Measurements from ENCODE around the gene ATIC.

DNA sequence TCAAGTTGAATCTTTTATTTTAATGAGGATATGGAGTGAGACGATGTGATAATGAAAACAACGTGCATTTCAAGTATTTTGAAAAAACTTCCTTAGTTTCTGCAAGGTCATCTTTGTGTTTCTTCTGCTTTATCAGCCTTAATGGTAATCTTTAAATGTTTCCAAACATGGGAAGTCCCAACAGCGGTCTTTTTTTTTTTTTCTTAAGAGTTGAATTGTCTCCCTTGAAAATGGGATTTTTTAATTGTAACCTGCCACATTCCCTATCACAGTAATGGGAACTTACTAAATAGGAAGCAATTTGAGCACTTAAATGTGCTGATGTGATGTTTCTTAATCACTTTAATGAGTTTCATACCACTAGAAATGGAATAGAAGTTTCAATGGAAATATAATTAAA is 45.8 kb downstream of the ATIC start:
- TF ChIP-seq, protein P1, sequence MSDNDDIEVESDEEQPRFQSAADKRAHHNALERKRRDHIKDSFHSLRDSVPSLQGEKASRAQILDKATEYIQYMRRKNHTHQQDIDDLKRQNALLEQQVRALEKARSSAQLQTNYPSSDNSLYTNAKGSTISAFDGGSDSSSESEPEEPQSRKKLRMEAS (IDR thresholded peaks at IDR 0.05), result no peak
- TF ChIP-seq, protein P2, sequence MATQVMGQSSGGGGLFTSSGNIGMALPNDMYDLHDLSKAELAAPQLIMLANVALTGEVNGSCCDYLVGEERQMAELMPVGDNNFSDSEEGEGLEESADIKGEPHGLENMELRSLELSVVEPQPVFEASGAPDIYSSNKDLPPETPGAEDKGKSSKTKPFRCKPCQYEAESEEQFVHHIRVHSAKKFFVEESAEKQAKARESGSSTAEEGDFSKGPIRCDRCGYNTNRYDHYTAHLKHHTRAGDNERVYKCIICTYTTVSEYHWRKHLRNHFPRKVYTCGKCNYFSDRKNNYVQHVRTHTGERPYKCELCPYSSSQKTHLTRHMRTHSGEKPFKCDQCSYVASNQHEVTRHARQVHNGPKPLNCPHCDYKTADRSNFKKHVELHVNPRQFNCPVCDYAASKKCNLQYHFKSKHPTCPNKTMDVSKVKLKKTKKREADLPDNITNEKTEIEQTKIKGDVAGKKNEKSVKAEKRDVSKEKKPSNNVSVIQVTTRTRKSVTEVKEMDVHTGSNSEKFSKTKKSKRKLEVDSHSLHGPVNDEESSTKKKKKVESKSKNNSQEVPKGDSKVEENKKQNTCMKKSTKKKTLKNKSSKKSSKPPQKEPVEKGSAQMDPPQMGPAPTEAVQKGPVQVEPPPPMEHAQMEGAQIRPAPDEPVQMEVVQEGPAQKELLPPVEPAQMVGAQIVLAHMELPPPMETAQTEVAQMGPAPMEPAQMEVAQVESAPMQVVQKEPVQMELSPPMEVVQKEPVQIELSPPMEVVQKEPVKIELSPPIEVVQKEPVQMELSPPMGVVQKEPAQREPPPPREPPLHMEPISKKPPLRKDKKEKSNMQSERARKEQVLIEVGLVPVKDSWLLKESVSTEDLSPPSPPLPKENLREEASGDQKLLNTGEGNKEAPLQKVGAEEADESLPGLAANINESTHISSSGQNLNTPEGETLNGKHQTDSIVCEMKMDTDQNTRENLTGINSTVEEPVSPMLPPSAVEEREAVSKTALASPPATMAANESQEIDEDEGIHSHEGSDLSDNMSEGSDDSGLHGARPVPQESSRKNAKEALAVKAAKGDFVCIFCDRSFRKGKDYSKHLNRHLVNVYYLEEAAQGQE (IDR thresholded peaks at IDR 0.05; ENCODE audit: low read depth), result no peak
- no peak for TF ChIP-seq ZBTB7A (IDR thresholded peaks at IDR 0.05; ENCODE audit: low read depth)
- TF ChIP-seq RAD21 (IDR thresholded peaks at IDR 0.05; ENCODE audit: low read depth), result no peak
- TF ChIP-seq TCF12 (IDR thresholded peaks at IDR 0.05; ENCODE audit: low read depth), result no peak
- TF ChIP-seq, protein P3, sequence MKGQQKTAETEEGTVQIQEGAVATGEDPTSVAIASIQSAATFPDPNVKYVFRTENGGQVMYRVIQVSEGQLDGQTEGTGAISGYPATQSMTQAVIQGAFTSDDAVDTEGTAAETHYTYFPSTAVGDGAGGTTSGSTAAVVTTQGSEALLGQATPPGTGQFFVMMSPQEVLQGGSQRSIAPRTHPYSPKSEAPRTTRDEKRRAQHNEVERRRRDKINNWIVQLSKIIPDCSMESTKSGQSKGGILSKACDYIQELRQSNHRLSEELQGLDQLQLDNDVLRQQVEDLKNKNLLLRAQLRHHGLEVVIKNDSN (IDR thresholded peaks at IDR 0.05), result no peak
- TF ChIP-seq FOXM1 (IDR thresholded peaks at IDR 0.05; ENCODE audit: borderline replicate concordance, low read depth), result no peak
- no peak for TF ChIP-seq EP300 (IDR thresholded peaks at IDR 0.05; ENCODE audit: borderline replicate concordance)
- no peak for TF ChIP-seq YY1 (IDR thresholded peaks at IDR 0.05; ENCODE audit: low read depth)
- TF ChIP-seq EGR1 (IDR thresholded peaks at IDR 0.05), result no peak
- TF ChIP-seq CREB1 (IDR thresholded peaks at IDR 0.05; ENCODE audit: low read depth), result no peak
- no peak for TF ChIP-seq TAF1 (IDR thresholded peaks at IDR 0.05; ENCODE audit: low read depth)
- TF ChIP-seq CEBPB (IDR thresholded peaks at IDR 0.05), result no peak

Measured in Ishikawa (cell line).